Esophagus squamous epithelium (tissue), 5 donors: ENCODE results near the gene TPM4. TPM values are rescaled to one million over a fixed set of nuclear protein-coding genes. Genes with fewer than 3 reads are reported as not detected.

Experiments used
- DNase-seq: peaks from one replicate; lab custom pipeline; 2025; lab: John Stamatoyannopoulos, UW
- H3K27ac ChIP-seq, 4 donors: fragments of 200-600 bp; sonication (generic); one replicate each; pipeline ENCODE4 v1.5.1; 2016 to 2019; ENCODE audit warnings: mild to moderate bottlenecking in 1 of 4
- H3K27me3 ChIP-seq, 4 donors: fragments of 200-600 bp; sonication (generic); 1 replicate in 3 of 4; 2 replicates in 1 of 4; pipeline versions ENCODE4 v1.5.1 to v1.6.0; 2017 to 2021; ENCODE audit warnings: antibody characterized with exemption in 1 of 4
- H3K36me3 ChIP-seq, 3 donors: fragments of 200-600 bp; sonication (generic); one replicate each; pipeline ENCODE4 v1.5.1; 2016 to 2019
- H3K4me1 ChIP-seq, 3 donors: fragments of 200-600 bp; sonication (generic); one replicate each; pipeline ENCODE4 v1.5.1; 2017 to 2019
- H3K4me3 ChIP-seq, 4 donors: fragments of 200-600 bp; sonication (generic); 1 replicate in 3 of 4; 2 replicates in 1 of 4; pipeline ENCODE4 v1.5.1; 2016 to 2019; ENCODE audit warnings: mild to moderate bottlenecking in 2 of 4, moderate library complexity in 1 of 4
- H3K9me3 ChIP-seq, 3 donors: fragments of 200-600 bp; sonication (generic); one replicate each; pipeline ENCODE4 v1.5.1; 2016 to 2019
- POLR2A ChIP-seq, 4 donors: fragments of 450-650 bp; IDR thresholded peaks; one replicate each; pipeline ENCODE4 v1.6.1; 2017; ENCODE audit warnings: antibody characterized with exemption in 4 of 4, mild to moderate bottlenecking in 4 of 4, moderate library complexity in 3 of 4
- WGBS, 2 donors: methylation state at CpG; one replicate each; pipeline ENCODE4 v1.1.5; 2018; 5-methylcytosine and 5-hydroxymethylcytosine counted together
- intact Hi-C: fragments of 100-400 bp; cut with DNase I; formaldehyde crosslinking; loops from one replicate; pipeline ENCODE4 v1.15.0; 2022
- total RNA-seq, 4 donors: library from RNA; depleted of rRNA; stranded (reverse); fragments of >200 nt; gene quantifications; one replicate each; pipeline ENCODE4 v1.1.0, GENCODE V29; 2016
- TF ChIP-seq, protein P1 (sequence below), 6 experiments: fragments of 450-650 bp in 4 of 6; fragments of 200-600 bp in 2 of 6; sonication (generic) in 2 of 6; IDR thresholded peaks; one replicate each; pipeline ENCODE4 v1.5.1; 2016 to 2019; ENCODE audit warnings: antibody characterized with exemption in 6 of 6, mild to moderate bottlenecking in 4 of 6, moderate library complexity in 4 of 6
- donor health status: DM: yes; HTN: yes; CAD: no.

The TPM4 gene
- total RNA-seq, 4 donors from 2014 or later: 307 to 577 (median 369) TPM

DNA sequence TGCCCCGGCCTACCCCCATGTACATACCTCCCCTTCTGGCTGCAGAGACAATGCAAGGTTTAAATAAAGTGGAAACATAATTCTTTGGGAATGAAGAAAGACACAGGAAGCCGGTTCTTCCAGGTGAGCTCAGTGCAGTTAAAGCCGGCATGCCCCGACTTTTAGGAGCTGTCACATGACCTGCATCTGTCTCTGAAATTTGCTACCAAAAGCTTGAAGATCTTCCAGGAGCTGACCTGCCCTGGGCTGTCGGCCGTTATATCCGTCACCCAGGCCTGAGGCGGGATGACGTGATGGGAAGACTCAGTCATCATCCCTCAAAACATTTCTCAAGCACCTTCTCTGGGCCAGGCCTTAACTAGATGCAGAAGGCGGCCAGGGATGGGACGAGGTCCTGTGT is 45.7 kb downstream of the TPM4 start:
- peaks cover 30 to 99% (median 67%) of the 10 kb centered on the region in 3 donors for H3K36me3 ChIP-seq
- peaks cover 3 to 32% (median 6%) of the 10 kb centered on the region in 3 donors for H3K4me1 ChIP-seq
- H3K27me3 ChIP-seq: no peaks in the 10 kb centered on the region
- TF ChIP-seq, protein P1, sequence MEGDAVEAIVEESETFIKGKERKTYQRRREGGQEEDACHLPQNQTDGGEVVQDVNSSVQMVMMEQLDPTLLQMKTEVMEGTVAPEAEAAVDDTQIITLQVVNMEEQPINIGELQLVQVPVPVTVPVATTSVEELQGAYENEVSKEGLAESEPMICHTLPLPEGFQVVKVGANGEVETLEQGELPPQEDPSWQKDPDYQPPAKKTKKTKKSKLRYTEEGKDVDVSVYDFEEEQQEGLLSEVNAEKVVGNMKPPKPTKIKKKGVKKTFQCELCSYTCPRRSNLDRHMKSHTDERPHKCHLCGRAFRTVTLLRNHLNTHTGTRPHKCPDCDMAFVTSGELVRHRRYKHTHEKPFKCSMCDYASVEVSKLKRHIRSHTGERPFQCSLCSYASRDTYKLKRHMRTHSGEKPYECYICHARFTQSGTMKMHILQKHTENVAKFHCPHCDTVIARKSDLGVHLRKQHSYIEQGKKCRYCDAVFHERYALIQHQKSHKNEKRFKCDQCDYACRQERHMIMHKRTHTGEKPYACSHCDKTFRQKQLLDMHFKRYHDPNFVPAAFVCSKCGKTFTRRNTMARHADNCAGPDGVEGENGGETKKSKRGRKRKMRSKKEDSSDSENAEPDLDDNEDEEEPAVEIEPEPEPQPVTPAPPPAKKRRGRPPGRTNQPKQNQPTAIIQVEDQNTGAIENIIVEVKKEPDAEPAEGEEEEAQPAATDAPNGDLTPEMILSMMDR (IDR thresholded peaks at IDR 0.05): no peak
- no peak for TF ChIP-seq POLR2A (IDR thresholded peaks at IDR 0.05)
- peak overlapping the region; percentile 12 to 65 (median 46) for H3K27ac ChIP-seq
- 37 to 62% methylated on average over 4 to 10 of the region's 11 CpGs for WGBS, 2 donors
- no peak overlapping the region for H3K4me3 ChIP-seq
- no peak for DNase-seq
- no peaks in the 10 kb centered on the region for H3K9me3 ChIP-seq
- intact Hi-C loops: no loop called here

DNA sequence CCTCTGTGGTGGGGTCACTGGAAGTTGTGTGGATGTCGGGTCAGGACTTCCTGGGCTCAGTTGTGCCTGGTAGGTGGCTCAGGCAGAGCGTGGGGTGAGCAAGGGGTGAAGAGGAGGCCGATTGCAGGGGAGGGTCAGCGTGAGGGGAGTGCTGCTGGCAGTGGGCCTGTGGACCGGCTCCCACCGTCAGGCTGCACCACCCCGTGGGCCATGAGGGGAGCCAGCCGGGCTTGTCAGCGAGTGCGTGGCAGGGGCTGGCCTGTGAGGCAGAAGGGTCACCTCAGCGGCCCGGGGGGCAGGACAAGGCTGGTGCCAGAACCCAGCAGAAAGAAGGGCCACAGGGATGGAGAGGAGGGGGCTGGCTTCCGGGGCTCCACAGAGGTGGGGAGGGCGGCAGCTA is 48.7 kb downstream of the TPM4 start:
- WGBS, 2 donors: 85 to 93% methylated on average over 5 to 8 of the region's 14 CpGs
- H3K4me3 ChIP-seq: no peak overlapping the region
- intact Hi-C loops: no loop called here
- peaks cover 48 to 99% (median 70%) of the 10 kb centered on the region in 3 donors for H3K36me3 ChIP-seq
- DNase-seq: no peak
- H3K9me3 ChIP-seq: no peaks in the 10 kb centered on the region
- no peak overlapping the region for H3K27ac ChIP-seq
- TF ChIP-seq, protein P1 (IDR thresholded peaks at IDR 0.05): no peak
- no peak for TF ChIP-seq POLR2A (IDR thresholded peaks at IDR 0.05)
- H3K4me1 ChIP-seq: peaks cover 0 to 34% (median 6%) of the 10 kb centered on the region in 3 donors
- no peaks in the 10 kb centered on the region for H3K27me3 ChIP-seq

DNA sequence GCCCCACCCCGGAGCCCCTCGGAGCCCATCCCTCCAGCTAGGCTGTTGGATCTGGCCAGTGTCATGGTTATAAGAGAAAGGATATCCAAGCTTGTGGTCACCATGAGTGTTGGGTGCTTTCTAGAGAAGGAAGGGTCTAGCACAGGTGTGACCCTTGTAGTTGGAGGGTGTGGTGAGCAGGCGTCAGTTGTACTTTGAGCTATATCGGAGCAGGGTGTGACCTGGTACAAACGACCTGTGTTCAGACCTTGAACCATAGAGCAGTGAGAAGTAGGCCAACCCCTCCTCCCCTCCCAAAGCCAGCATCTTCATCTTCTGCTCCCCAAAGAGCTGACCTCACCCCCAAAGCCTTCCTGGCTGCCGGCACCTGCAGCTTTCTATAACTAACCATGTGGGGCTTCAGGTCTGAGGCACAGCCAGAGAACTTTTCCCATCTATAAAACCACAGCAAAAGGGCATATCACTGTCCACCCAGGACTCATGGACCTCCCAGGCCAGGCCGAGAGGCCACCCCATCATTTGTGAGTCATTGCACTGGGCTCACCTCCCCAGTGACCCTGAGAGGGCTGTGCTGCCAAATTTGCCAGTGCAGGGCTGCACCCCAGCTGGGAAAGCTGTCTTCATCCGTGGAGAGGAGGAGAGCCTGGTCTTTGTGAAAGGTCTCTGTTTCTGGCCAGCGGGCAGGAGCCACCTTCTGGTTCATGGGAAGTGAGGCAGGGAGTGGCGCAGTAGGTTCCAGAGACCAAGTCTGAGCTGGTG is 49.6 kb downstream of the TPM4 start:
- no peak overlapping the region for H3K4me3 ChIP-seq
- no peaks in the 10 kb centered on the region for H3K27me3 ChIP-seq
- H3K27ac ChIP-seq: no peak overlapping the region
- no peaks in the 10 kb centered on the region for H3K9me3 ChIP-seq
- intact Hi-C loops: no loop called here
- 77 to 78% methylated on average over 3 to 6 of the region's 10 CpGs for WGBS, 2 donors
- H3K4me1 ChIP-seq: peaks cover 0 to 26% (median 6%) of the 10 kb centered on the region in 3 donors
- H3K36me3 ChIP-seq: peaks cover 48 to 100% (median 72%) of the 10 kb centered on the region in 3 donors
- TF ChIP-seq, protein P1 (IDR thresholded peaks at IDR 0.05): no peak
- TF ChIP-seq POLR2A (IDR thresholded peaks at IDR 0.05): no peak
- DNase-seq: no peak

DNA sequence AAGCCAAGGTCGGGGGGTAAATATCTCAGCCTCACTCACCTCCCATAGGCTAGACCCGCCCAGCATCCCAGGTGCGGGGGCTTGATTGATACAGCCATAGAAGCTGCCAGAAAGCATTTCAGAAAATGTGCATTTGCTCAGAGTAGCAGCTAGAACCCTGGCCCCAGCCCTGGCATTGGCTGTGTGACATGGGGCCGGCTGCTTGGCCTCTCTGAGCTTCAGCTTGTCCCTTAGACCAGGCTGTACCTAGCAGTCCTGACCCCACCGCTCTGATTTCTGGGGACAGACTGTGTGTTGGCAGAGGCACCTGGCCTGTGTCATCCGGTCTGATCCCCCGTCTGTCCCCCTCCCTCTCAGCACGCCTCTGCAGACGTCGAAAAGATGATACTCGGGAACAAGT is 50.8 kb downstream of the TPM4 start:
- TF ChIP-seq, protein P1 (IDR thresholded peaks at IDR 0.05): no peak
- no peak for TF ChIP-seq POLR2A (IDR thresholded peaks at IDR 0.05)
- Histone ChIP-seq H3K27me3 (no peaks in the 10 kb centered on the region), H3K9me3 (no peaks in the 10 kb centered on the region), H3K27ac (no peak overlapping the region), H3K4me3 (no peak overlapping the region), H3K36me3 (peaks cover 37 to 100% (median 76%) of the 10 kb centered on the region in 3 donors), H3K4me1 (peaks cover 0 to 14% (median 0%) of the 10 kb centered on the region in 3 donors)
- intact Hi-C loops: no loop called here
- DNase-seq: no peak
- 81 to 89% methylated on average over 3 to 4 of the region's 11 CpGs for WGBS, 2 donors

DNA sequence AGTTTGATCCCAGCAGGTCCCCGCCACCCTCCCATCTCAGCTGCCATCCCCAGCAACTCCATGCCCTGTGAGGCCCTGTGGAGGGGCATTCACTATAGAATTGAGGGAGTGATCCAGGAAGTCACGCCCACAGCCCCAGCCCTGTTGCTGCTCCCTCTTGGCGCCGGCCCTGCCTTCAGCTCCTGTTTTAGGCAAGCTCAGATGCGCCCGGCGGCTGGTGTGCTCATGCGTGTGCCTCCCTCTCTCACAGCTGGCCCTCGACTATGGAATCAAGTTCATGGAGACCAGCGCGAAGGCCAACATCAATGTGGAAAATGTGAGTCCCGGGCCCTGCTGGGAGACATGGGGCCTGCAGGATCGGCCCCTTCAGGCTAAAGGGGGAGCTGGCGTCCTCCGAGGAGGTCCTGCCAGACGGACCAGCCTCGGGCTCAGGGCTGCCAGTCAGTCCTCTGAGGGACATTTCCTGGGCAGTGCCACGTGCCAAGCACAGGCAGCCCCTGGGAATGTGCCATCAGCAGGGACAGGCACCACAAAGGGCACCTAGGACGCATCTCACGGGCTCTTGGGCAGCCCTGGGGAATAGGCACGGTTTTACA is 51.6 kb downstream of the TPM4 start:
- intact Hi-C loops: no loop called here
- H3K9me3 ChIP-seq: no peaks in the 10 kb centered on the region
- H3K36me3 ChIP-seq: peaks cover 37 to 100% (median 76%) of the 10 kb centered on the region in 3 donors
- H3K4me3 ChIP-seq: no peak overlapping the region
- no peak overlapping the region for H3K27ac ChIP-seq
- WGBS, 2 donors: 52% methylated on average over 12 of the region's 21 CpGs; no CpG with 5 or more reads in 1 of the 2 donors
- no peak for DNase-seq
- TF ChIP-seq, protein P1 (IDR thresholded peaks at IDR 0.05): no peak
- no peak for TF ChIP-seq POLR2A (IDR thresholded peaks at IDR 0.05)
- peaks cover 0 to 9% (median 0%) of the 10 kb centered on the region in 3 donors for H3K4me1 ChIP-seq
- no peaks in the 10 kb centered on the region for H3K27me3 ChIP-seq
